GM20431 (cell line): ENCODE measurements around the gene PWP2.
"Not testable (repeated sequence)": the region's sequence is repeated elsewhere in the genome, so short reads cannot be mapped to it uniquely, and the experiment has no call there.

Experiments used
- in situ Hi-C: fragments of 300-500 bp; cut with MseI, MboI; formaldehyde crosslinking; loops from one replicate; pipeline ENCODE4 v1.15.0; 2020; ENCODE audit warnings: low sequenced_read_pairs; ENCODE audit not compliant: unreplicated experiment

The PWP2 gene

GRCh38 chr21:44159349-44160297 is 52.4 kb downstream of the PWP2 start:
- in situ Hi-C loops = not testable (repeated sequence)

DNA sequence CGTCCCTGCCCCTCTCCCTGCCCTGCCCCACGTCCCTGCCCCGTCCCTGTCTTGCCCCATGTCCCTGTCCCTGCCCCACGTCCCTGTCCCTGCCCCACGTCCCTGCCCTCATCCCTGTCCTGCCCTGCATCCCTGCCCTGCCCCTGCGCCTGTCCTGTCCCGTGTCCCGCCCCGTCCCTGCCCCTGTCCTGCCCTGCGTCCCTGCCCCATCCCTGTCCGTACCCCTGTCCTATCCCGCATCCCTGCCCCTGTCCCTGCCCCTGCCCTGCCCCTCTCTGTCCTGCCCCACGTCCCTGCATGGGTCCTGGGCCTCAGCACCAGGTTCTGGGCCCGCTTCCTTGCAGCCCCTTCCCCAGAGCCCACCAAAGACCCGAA is 53.1 kb downstream of the PWP2 start:
- in situ Hi-C loops = not testable (repeated sequence)

DNA sequence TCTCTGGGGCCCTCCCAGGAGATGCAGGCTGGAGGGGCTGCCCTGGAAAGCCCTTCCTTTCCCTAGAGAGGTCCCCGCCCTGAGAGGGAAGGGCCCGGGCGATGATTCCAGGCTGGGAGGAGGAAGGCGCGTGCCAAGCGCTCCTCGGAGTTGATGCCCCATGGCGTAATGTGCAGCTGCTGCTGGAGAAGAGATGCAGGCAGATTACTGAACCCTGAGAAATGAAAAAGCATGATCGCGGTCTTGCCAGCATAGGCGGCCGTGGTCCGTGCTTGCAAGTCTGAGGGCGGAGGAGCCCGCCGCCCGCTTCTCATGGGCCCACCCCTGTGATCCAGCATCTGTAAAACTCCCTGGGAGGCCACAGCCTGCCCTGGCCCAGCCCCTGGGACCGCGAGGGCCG is 53.6 kb downstream of the PWP2 start:
- in situ Hi-C loops = not testable (repeated sequence)

- in situ Hi-C loops = not testable (repeated sequence)
Measured at GRCh38 chr21:44163167-44163653, 56.0 kb downstream of the PWP2 start.

DNA sequence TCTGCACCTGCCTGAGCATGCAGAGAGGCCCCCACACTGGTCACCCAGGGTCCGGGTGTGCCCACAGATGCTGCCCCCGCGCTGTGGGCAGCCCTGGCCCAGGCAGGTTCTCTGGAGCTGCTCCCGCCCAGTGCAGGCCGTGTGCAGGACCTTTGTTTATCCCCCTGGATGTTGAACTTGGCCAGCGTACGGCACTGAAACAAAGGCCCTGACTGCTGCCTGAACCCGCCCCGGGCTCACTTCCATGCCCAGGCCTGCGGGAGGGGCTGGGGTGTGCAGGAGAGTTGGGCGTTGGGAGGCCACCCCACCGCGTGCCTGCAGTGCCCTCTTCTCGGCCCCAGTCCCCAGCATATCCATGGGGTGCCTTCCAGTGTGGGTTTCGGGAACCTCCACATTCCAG is 58.7 kb downstream of the PWP2 start:
- in situ Hi-C loops = not testable (repeated sequence)

DNA sequence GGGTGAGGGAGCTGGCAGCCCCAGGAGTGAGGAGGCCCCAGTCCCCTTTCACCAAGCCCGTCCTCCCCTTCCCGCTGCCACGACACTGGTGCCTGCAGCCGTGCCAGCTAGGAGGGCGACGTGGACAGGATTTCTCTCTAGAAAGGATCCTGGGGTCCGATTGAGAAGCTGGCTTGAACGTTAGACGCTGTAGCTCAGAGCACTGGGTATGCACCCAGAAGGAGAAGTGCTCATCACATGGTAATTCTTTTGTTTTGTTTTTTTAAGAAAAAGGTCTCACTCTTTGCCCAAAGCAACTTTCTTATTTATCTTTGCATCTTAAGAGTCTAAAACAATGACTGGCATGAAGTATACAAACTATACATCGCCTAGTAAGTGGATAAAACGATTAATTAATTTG is 60.3 kb downstream of the PWP2 start:
- in situ Hi-C loops = not testable (repeated sequence)

GRCh38 chr21:44170326-44170725 is 63.1 kb downstream of the PWP2 start:
- in situ Hi-C loops = not testable (repeated sequence)

DNA sequence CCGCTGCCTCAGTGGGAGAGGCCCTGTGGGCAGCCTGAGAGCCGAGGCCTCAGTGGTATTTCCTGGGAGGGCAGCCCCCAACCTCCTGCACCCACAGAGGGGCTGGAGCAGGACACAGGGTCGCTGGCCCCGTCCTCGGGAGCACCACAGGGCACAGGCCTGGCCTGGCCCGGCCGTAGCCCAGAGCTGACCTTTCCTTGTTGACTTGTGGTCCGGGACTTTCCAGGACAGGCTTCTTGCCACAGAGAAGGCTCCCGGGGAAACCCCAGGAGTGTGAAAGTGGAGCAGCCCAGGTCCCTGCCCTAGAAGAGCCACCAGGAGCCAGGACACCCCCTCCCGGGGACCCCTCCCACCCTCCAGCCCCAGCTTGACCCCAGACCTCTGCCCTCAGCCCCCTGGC is 63.7 kb downstream of the PWP2 start:
- in situ Hi-C loops = not testable (repeated sequence)

GRCh38 chr21:44171962-44172572 is 64.9 kb downstream of the PWP2 start:
- in situ Hi-C loops = not testable (repeated sequence)

- in situ Hi-C loops = not testable (repeated sequence)
Measured at GRCh38 chr21:44172741-44173140, 65.5 kb downstream of the PWP2 start.

- in situ Hi-C loops = not testable (repeated sequence)
Measured at GRCh38 chr21:44175189-44175588, 68.0 kb downstream of the PWP2 start.

- in situ Hi-C loops = not testable (repeated sequence)
Measured at GRCh38 chr21:44176127-44176526, 68.9 kb downstream of the PWP2 start.
